Superior temporal gyrus (tissue), 1 donor: ENCODE results near the gene RAB41.
"Not testable (repeated sequence)": the region's sequence is repeated elsewhere in the genome, so short reads cannot be mapped to it uniquely, and the experiment has no call there.

Source experiments
- DNase-seq: peaks from one replicate; pipeline ENCODE4 v3.0.0-alpha.2; 2016; ENCODE audit errors: extremely low spot score

The RAB41 gene

GRCh38 chrX:70289793-70290770, 8.1 kb downstream of the RAB41 start, which contains the start of the genes KIF4A and PDZD11:
Gene KIF4A (plus strand): TSS chrX:70290104. CDS start chrX:70290459, 355 bp downstream.
Gene PDZD11 (minus strand): TSS chrX:70289927. CDS start chrX:70289341, 586 bp downstream.
- peak; percentile 62 for DNase-seq

- DNase-seq = no peak
Measured at GRCh38 chrX:70292788-70293187, 10.8 kb downstream of the RAB41 start.

- no peak for DNase-seq
Measured at GRCh38 chrX:70293621-70294020, 11.6 kb downstream of the RAB41 start.

GRCh38 chrX:70301716-70302115, 19.7 kb downstream of the RAB41 start:
- DNase-seq = no peak

- DNase-seq = no peak
Measured at GRCh38 chrX:70313503-70313902, 31.5 kb downstream of the RAB41 start.

GRCh38 chrX:70322784-70323183, 40.8 kb downstream of the RAB41 start:
- no peak for DNase-seq

- DNase-seq = not testable (repeated sequence)
Measured at GRCh38 chrX:70323628-70324027, 41.7 kb downstream of the RAB41 start.

- DNase-seq = no peak
Measured at GRCh38 chrX:70324326-70324725, 42.4 kb downstream of the RAB41 start.

- no peak for DNase-seq
Measured at GRCh38 chrX:70331161-70331560, 49.2 kb downstream of the RAB41 start.

- no peak for DNase-seq
Measured at GRCh38 chrX:70332600-70332999, 50.6 kb downstream of the RAB41 start.
